Measurements from ENCODE around the gene RBM28.
A peak's percentile ranks its signal among the peaks of the same experiment; 100 is the strongest.

The RBM28 gene

GRCh38 chr7:128274246-128274883 is 69.3 kb downstream of the RBM28 start:
- H3K27ac ChIP-seq: no peak overlapping the region
- H3K4me3 ChIP-seq (ENCODE audit: low read depth in 1 of 2, low read length in 1 of 2): no peak overlapping the region
- TF ChIP-seq CTCF (IDR thresholded peaks at IDR 0.05): no peak
- H3K36me3 ChIP-seq: no peaks in the 10 kb centered on the region
- H3K27me3 ChIP-seq: peaks cover 35% of the 10 kb centered on the region
- H3K4me1 ChIP-seq (ENCODE audit: control insufficient read depth in 1 of 2, insufficient read depth in 1 of 2, low read depth in 1 of 2, low read length in 1 of 2): peaks cover 14 to 16% of the 10 kb centered on the region in 2 experiments
- H3K9me3 ChIP-seq: no peaks in the 10 kb centered on the region

GRCh38 chr7:128271942-128272481 is 71.7 kb downstream of the RBM28 start:
- peaks cover 14 to 16% of the 10 kb centered on the region in 2 experiments for H3K4me1 ChIP-seq (ENCODE audit: control insufficient read depth in 1 of 2, insufficient read depth in 1 of 2, low read depth in 1 of 2, low read length in 1 of 2)
- peaks cover 35% of the 10 kb centered on the region for H3K27me3 ChIP-seq
- H3K36me3 ChIP-seq: no peaks in the 10 kb centered on the region
- peak overlapping the region; percentile 48 to 62 for H3K4me3 ChIP-seq (ENCODE audit: low read depth in 1 of 2, low read length in 1 of 2)
- TF ChIP-seq CTCF (IDR thresholded peaks at IDR 0.05): no peak
- no peak overlapping the region for H3K27ac ChIP-seq
- H3K9me3 ChIP-seq: no peaks in the 10 kb centered on the region

GRCh38 chr7:128271471-128271941 is 72.2 kb downstream of the RBM28 start:
- no peak for TF ChIP-seq CTCF (IDR thresholded peaks at IDR 0.05)
- Histone ChIP-seq H3K27me3 (peaks cover 35% of the 10 kb centered on the region), H3K4me1 (ENCODE audit: control insufficient read depth in 1 of 2, insufficient read depth in 1 of 2, low read depth in 1 of 2, low read length in 1 of 2) (peaks cover 14 to 16% of the 10 kb centered on the region in 2 experiments), H3K9me3 (no peaks in the 10 kb centered on the region), H3K36me3 (no peaks in the 10 kb centered on the region), H3K27ac (no peak overlapping the region), H3K4me3 (ENCODE audit: low read depth in 1 of 2, low read length in 1 of 2) (peak overlapping the region; percentile 48 to 62)

GRCh38 chr7:128270826-128271272 is 72.9 kb downstream of the RBM28 start:
- peak overlapping the region; percentile 48 to 62 for H3K4me3 ChIP-seq (ENCODE audit: low read depth in 1 of 2, low read length in 1 of 2)
- H3K27ac ChIP-seq: no peak overlapping the region
- H3K27me3 ChIP-seq: peaks cover 35% of the 10 kb centered on the region
- no peaks in the 10 kb centered on the region for H3K36me3 ChIP-seq
- H3K4me1 ChIP-seq (ENCODE audit: control insufficient read depth in 1 of 2, insufficient read depth in 1 of 2, low read depth in 1 of 2, low read length in 1 of 2): peaks cover 14 to 16% of the 10 kb centered on the region in 2 experiments
- no peak for TF ChIP-seq CTCF (IDR thresholded peaks at IDR 0.05)
- no peaks in the 10 kb centered on the region for H3K9me3 ChIP-seq

- TF ChIP-seq CTCF (IDR thresholded peaks at IDR 0.05): no peak
- Histone ChIP-seq H3K36me3 (no peaks in the 10 kb centered on the region), H3K27me3 (peaks cover 32% of the 10 kb centered on the region), H3K27ac (no peak overlapping the region), H3K4me1 (ENCODE audit: control insufficient read depth in 1 of 2, insufficient read depth in 1 of 2, low read depth in 1 of 2, low read length in 1 of 2) (peaks cover 14 to 16% of the 10 kb centered on the region in 2 experiments), H3K9me3 (no peaks in the 10 kb centered on the region), H3K4me3 (ENCODE audit: low read depth in 1 of 2, low read length in 1 of 2) (no peak overlapping the region)
Measured at GRCh38 chr7:128268233-128268632, 75.5 kb downstream of the RBM28 start.
